WI38 (cell line): ENCODE results near the gene CEBPZ.

ENCODE experiments used
- H3K4me3 ChIP-seq: 2 replicates; pipeline ENCODE4 v1.5.1; 2011; ENCODE audit warnings: low read depth, mild to moderate bottlenecking, control low read depth, low read length
- TF ChIP-seq, protein P1 (sequence below): IDR thresholded peaks from 2 replicates; pipeline ENCODE4 v1.5.1; 2012; ENCODE audit warnings: low read depth, mild to moderate bottlenecking, control low read depth, low read length

The CEBPZ gene

GRCh38 chr2:37156071-37156856 is 75.1 kb downstream of the CEBPZ start:
- H3K4me3 ChIP-seq: peak overlapping the region; percentile 91
- TF ChIP-seq, protein P1, sequence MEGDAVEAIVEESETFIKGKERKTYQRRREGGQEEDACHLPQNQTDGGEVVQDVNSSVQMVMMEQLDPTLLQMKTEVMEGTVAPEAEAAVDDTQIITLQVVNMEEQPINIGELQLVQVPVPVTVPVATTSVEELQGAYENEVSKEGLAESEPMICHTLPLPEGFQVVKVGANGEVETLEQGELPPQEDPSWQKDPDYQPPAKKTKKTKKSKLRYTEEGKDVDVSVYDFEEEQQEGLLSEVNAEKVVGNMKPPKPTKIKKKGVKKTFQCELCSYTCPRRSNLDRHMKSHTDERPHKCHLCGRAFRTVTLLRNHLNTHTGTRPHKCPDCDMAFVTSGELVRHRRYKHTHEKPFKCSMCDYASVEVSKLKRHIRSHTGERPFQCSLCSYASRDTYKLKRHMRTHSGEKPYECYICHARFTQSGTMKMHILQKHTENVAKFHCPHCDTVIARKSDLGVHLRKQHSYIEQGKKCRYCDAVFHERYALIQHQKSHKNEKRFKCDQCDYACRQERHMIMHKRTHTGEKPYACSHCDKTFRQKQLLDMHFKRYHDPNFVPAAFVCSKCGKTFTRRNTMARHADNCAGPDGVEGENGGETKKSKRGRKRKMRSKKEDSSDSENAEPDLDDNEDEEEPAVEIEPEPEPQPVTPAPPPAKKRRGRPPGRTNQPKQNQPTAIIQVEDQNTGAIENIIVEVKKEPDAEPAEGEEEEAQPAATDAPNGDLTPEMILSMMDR: no peak

DNA sequence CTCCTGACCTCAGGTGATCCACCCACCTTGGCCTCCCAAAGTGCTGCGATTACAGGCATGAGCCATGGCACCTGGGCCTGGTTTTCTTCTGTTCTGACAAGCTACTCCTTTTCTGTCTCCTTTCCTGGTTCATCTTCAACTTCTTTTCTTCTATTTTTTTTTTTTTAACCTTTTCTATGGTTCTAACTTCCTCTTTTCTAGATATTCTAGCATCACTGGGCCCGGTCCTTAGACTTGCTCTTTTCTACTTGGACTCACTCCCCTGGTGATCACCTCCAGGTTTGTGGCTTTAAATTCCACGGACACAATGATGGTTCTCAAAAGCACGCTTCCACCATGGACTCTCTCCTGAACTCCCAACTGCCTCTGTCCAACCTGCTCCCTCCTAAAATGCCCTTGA is 76.6 kb downstream of the CEBPZ start:
- H3K4me3 ChIP-seq: no peak overlapping the region

GRCh38 chr2:37153224-37153623 is 78.2 kb downstream of the CEBPZ start:
- no peak overlapping the region for H3K4me3 ChIP-seq
- TF ChIP-seq, protein P1: no peak

More for the DNA sequence above, 76.6 kb downstream of the CEBPZ start:
- TF ChIP-seq, protein P1: no peak
